PFSK-1 (cell line): ENCODE measurements around the gene CDAN1.

ENCODE experiments used
- FOXP2 ChIP-seq: optimal IDR thresholded peaks from 2 replicates; pipeline ENCODE3; 2011; ENCODE audit warnings: borderline replicate concordance, control low read depth, inconsistent platforms; ENCODE audit not compliant: insufficient read depth; ENCODE audit errors: extremely low read length, extremely low read depth
- POLR2AphosphoS5 ChIP-seq: IDR thresholded peaks from 2 replicates; pipeline ENCODE4 v1.6.1; 2012; ENCODE audit warnings: low read depth, mild to moderate bottlenecking, control low read depth, low read length, moderate library complexity
- SIN3A ChIP-seq: IDR thresholded peaks from 2 replicates; pipeline ENCODE4 v1.6.1; 2012; ENCODE audit warnings: mild to moderate bottlenecking, low read length, moderate library complexity, borderline replicate concordance; ENCODE audit not compliant: insufficient read depth
- TAF1 ChIP-seq: IDR thresholded peaks from 2 replicates; pipeline ENCODE4 v1.6.1; 2012; ENCODE audit warnings: low read length, control low read depth, borderline replicate concordance; ENCODE audit not compliant: insufficient read depth
- TF ChIP-seq, protein P1 (sequence below), 2 experiments: IDR thresholded peaks; 2 replicates each; pipeline versions ENCODE4 v1.6.1 to v1.8.0; 2011 to 2012; ENCODE audit warnings: low read depth in 2 of 2, low read length in 2 of 2, control low read depth in 1 of 2, inconsistent platforms in 1 of 2, mild to moderate bottlenecking in 1 of 2, moderate library complexity in 1 of 2; ENCODE audit not compliant: insufficient read depth in 1 of 2

Gene CDAN1

DNA sequence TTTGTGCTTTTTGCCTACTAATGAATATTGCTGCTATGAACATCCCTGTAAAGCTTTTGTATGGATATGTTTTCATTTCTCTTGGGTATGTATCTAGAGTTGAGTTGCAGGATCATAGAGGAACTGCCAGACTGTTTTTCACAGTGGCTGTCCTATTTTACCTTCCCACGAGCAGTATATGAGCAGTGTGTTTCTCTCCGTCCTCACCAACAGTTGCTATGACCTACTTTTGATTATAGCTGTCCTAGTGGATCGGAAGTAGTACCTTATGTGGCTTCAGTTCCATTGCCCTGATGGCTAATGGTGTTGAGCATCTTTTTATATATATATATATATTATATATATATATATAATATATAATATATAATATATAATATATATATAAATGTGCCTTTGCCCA lies 25.2 kb downstream of the CDAN1 start:
- TF ChIP-seq TAF1 (no peak), POLR2AphosphoS5 (no peak), SIN3A (no peak), FOXP2 (no peak)
- TF ChIP-seq, protein P1, sequence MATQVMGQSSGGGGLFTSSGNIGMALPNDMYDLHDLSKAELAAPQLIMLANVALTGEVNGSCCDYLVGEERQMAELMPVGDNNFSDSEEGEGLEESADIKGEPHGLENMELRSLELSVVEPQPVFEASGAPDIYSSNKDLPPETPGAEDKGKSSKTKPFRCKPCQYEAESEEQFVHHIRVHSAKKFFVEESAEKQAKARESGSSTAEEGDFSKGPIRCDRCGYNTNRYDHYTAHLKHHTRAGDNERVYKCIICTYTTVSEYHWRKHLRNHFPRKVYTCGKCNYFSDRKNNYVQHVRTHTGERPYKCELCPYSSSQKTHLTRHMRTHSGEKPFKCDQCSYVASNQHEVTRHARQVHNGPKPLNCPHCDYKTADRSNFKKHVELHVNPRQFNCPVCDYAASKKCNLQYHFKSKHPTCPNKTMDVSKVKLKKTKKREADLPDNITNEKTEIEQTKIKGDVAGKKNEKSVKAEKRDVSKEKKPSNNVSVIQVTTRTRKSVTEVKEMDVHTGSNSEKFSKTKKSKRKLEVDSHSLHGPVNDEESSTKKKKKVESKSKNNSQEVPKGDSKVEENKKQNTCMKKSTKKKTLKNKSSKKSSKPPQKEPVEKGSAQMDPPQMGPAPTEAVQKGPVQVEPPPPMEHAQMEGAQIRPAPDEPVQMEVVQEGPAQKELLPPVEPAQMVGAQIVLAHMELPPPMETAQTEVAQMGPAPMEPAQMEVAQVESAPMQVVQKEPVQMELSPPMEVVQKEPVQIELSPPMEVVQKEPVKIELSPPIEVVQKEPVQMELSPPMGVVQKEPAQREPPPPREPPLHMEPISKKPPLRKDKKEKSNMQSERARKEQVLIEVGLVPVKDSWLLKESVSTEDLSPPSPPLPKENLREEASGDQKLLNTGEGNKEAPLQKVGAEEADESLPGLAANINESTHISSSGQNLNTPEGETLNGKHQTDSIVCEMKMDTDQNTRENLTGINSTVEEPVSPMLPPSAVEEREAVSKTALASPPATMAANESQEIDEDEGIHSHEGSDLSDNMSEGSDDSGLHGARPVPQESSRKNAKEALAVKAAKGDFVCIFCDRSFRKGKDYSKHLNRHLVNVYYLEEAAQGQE (IDR thresholded peaks at IDR 0.05; ENCODE audit: insufficient read depth in 1 of 2, low read depth in 2 of 2, low read length in 2 of 2): no peak

DNA sequence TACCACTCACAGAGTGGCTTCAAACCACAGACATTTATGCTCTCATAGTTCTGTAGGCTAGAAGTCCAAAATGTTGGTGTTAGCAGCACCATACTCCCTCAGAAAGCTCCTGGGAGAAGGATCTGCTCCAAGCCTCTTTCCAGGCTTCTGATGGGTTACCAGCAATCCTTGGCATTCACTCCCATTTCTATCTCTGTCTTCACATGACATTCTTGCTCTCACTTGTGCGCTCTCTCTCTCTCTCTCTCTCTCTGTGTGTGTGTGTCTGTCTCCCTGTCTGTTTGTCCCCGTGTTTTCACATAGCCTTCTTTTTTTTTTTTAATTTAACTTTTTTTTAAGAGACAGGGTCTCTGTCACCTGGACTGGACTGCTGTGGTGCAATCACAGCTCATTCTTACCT lies 26.3 kb downstream of the CDAN1 start:
- TF ChIP-seq, protein P1 (IDR thresholded peaks at IDR 0.05; ENCODE audit: insufficient read depth in 1 of 2, low read depth in 2 of 2, low read length in 2 of 2): no peak
- TF ChIP-seq SIN3A (no peak), FOXP2 (no peak), POLR2AphosphoS5 (no peak), TAF1 (no peak)

DNA sequence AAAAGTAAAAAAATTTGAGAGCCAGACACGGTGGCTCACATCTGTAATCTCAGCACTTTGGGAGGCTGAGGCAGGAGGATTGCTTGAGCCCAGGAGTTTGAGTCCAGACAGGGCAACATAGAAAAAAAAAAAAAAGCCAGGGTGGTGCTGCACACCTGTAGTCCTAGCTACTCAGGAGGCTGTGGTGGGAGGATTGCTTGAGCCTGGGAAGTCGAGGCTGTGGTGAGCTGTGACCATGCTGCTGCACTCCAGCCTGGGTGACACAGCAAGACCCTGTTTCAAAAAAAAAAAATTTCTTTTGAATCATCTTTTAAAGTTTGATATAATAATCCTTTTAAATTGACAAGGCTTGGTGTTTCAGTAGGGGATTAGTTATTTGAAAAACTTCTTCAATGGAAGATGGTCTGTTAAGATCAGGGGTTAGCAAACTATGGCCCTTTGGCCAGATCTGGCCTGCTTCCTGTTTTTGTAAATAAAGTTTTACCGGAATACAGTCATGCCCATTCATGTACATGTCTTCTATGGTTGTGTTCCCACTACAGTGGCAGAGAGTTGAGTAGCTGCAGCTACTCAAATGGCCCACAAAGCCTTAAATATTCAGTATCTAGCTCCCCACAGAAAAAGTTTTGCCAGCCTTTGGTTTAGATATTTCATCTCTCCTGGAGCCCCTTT lies 28.9 kb downstream of the CDAN1 start:
- no peak for TF ChIP-seq POLR2AphosphoS5
- TF ChIP-seq TAF1: no peak
- TF ChIP-seq FOXP2: no peak
- TF ChIP-seq, protein P1 (IDR thresholded peaks at IDR 0.05; ENCODE audit: insufficient read depth in 1 of 2, low read depth in 2 of 2, low read length in 2 of 2): no peak
- TF ChIP-seq SIN3A: no peak

DNA sequence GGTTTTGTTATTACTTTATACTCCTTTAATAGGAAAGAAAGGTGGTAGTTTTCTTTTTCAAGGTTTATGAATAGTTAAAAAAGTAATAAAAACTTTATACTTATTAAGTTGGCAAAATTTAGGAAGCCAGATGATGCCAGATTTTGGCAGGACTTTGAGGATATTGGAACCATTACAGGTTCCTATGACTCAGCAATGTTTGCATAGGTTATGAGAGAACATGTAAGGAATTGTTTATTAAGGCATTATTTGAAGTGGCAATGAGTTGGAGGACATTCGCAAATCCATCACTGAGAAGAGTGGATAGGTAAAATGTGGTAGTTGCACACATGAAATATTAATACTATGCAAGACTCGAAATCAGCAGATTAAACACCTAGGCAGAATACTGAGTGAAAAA lies 29.9 kb downstream of the CDAN1 start:
- TF ChIP-seq POLR2AphosphoS5: no peak
- TF ChIP-seq FOXP2: no peak

DNA sequence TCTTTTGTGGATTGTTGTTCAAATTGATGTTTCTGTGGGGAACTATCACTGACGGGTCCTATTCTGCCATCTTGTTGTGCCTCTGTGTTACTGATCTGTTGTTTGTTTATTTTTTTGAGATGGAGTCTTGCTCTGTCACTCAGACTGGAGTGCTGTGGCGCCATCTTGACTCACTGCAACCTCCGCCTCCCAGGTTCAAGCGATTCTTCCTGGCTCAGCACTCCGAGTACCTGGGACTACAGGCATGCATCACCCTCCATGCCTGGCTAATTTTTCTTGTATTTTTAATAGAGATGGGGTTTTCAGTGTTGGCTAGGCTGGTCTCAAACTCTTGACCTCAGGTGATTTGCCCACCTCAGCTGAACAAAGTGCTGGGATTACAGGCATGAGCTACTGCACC lies 31.6 kb downstream of the CDAN1 start:
- TF ChIP-seq FOXP2 (no peak), POLR2AphosphoS5 (no peak), TAF1 (no peak), SIN3A (no peak)
- TF ChIP-seq, protein P1 (IDR thresholded peaks at IDR 0.05; ENCODE audit: insufficient read depth in 1 of 2, low read depth in 2 of 2, low read length in 2 of 2): no peak
